HG02623 (cell line): ENCODE data around the gene LMF1.
"Not testable (repeated sequence)": the region's sequence is repeated elsewhere in the genome, so short reads cannot be mapped to it uniquely, and the experiment has no call there.

Experiments used
- ATAC-seq: cut with Tn5 transposase; IDR thresholded peaks from one replicate; pipeline ENCODE4 v1.9.1; 2021; ENCODE audit warnings: moderate library complexity; ENCODE audit not compliant: unreplicated experiment

Gene LMF1

DNA sequence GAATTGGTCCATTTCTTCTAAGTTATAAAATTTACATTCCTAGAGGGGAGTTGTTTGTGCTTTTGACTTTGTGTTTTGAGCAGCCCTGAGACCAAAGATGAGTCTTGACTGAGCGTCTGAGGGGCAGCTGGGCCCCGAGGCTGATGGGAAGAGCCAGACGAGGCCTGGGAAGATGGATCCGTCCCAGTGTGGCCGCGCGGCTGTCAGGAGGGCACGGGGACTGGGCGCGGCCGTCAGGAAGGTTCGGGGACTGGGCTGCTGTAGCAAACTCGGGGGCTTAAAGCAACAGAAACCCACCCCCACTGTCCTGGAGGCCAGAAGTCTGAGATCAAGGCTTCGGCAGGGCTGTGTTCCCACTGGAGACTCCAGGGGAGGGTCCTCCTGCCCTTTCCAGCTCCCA, 132.0 kb downstream of the LMF1 start:
- no peak for ATAC-seq

- ATAC-seq = not testable (repeated sequence)
Observed at GRCh38 chr16:836822-837221, 134.0 kb downstream of the LMF1 start.

GRCh38 chr16:836221-836620, 134.6 kb downstream of the LMF1 start:
- no peak for ATAC-seq

DNA sequence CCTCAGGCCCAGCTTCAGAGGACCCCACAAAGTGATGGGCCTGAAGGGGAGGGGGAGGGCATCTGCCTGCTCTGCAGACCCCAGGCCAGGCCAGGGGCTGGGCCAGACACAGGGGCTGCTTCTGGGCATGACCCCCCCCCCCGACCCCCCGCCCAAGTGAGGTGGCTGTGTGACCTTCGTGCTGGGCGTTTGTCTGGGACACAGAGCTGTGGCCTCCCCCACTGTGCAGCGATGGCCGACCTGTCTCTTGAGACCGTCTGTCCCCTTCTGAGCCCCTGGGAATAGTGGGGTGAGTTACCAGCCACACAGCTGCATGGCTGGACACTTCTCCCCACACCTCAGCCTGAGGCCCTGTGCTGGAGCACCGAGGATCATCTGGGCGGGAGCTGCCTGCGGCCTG, 135.4 kb downstream of the LMF1 start:
- no peak for ATAC-seq

DNA sequence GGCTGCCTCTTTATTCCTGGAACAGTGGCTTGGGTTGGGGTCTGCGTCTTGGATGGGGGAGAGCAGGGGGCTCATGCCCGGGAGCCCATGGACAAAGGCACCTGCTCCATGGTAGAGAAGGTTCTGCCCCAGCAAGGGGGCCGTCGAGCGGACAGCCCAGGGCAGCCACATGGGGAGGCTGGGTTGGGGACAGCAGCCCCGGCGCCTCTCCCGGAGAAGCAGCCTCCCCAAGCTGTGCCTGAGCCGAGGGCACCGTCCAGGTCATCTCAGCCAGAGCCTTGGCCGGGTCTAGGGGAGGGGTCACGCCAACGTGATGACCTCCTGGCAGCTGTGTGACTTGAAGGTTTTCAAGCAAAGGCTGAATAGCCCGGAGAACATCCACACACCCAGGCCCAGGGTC, 137.4 kb downstream of the LMF1 start:
- ATAC-seq = no peak

- ATAC-seq = no peak
Observed at GRCh38 chr16:832652-833336, 138.0 kb downstream of the LMF1 start.

DNA sequence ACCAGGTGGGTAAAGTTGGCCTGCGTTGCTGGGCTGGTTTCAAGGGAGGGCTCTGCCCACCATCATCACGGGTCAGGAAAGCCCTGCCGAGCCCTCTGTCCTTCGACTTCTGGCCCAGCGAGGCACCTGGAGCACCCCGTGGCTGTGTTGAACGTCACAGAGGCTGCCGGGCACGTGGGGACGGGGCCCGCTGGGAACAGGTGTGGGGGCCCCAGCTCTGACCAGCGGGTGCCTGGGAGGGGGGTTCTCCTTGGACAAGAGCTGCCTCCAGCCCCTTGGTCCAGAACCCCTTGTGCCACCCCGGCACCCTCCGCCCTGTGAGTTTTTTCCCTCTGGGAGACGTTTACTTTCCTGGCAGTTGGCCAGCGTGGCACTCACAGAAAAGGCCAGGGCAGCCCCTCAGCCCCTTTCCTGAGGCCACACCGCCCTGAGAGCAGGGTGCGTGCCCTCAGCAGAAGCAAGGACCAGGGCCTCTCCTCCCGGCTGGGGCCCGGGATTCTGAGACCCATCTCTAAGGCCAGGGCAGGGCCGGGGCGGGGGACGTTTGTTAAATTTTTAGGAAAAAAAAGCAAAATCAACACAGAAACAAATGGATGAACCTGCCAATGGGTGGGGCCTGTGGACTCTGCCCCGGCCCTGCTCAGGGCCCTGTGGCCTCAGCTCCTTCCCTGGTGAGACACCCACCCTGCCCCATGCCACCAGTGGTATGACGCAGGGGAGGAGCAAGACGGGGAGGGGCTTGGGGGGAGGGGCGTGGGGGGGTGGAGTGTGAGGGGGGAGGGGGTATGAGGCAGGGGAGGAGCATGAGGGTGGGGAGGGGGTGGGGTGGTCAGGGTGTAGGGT, 139.0 kb downstream of the LMF1 start:
- no peak for ATAC-seq

DNA sequence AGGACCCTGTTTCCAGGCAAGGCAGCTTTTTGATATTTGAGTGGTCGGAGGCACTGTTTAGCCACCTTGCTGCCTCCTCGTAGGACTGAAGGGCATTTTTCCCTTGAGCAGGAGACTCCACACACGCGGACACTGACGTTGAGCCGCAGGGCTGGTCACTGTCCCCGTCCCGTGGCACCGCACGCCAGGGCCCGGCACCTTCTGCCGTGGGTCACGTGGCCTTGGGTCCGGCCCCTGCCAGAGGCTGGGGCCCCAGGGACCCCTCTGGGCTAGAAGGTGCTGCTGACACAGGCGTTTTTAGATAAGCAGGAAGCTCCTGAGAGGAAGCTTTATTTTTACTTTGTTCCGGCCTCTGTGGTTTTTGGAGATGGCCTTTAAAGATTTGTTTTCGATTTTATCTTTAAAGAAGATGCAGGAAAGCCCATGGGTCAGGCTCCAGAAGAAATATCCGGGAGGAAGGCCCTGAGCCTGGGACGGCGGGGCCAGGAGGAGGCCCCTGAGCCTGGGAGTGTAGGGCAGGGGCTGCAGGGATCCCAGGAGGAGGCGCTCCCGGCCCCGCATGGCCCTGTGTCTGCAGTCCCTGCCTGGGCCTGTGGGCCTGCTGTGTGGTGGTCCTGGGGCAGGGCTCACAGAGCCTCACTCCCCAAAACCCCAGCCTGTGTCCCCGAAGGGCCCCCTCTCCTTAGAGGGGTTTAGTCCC, 139.8 kb downstream of the LMF1 start:
- ATAC-seq = no peak

GRCh38 chr16:830107-830870, 140.5 kb downstream of the LMF1 start:
- ATAC-seq = no peak

GRCh38 chr16:828891-829290, 141.9 kb downstream of the LMF1 start:
- ATAC-seq = no peak

- no peak for ATAC-seq
Observed at GRCh38 chr16:827513-827912, 143.3 kb downstream of the LMF1 start.

GRCh38 chr16:825341-826061, 145.3 kb downstream of the LMF1 start:
- ATAC-seq = no peak

- ATAC-seq = no peak
Observed at GRCh38 chr16:824601-825000, 146.2 kb downstream of the LMF1 start.

DNA sequence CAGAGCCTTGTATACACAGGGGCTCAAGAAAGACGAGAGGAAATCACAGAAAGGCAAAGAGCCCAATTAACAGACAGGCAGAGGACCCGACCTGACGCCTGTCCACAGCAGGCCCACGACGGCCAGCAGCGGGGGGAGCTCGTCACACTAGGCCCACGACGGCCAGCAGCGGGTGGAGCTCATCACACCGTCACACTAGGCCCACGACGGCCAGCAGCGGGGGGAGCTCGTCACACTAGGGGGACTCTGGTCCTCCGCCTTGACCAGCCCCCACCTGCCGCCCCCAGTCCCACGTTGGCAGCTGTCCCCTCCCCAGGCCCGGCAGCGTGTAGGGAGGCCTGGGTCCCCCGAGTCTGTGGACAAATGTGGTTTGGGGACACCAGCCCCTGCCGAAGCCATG, 146.6 kb downstream of the LMF1 start:
- no peak for ATAC-seq

DNA sequence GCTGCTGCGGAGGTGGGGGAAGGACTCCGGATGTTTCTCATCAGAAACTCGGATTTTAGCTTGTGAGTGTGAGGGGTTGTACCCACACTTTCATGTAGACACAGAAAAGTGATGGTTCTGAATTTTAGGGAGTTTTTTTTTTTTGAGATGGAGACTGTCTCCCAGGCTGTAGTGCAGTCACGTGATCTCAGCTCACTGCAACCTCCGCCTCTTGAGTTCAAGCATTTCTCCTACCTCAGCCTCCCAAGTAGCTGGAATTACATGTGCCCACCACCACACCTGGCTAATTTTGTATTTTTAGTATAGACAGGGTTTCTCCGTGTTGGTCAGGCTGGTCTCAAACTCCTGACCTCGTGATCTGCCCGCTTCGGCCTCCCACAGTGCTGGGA, 147.9 kb downstream of the LMF1 start:
- no peak for ATAC-seq

GRCh38 chr16:822174-822908, 148.4 kb downstream of the LMF1 start:
- no peak for ATAC-seq

GRCh38 chr16:821751-822150, 149.0 kb downstream of the LMF1 start:
- no peak for ATAC-seq

DNA sequence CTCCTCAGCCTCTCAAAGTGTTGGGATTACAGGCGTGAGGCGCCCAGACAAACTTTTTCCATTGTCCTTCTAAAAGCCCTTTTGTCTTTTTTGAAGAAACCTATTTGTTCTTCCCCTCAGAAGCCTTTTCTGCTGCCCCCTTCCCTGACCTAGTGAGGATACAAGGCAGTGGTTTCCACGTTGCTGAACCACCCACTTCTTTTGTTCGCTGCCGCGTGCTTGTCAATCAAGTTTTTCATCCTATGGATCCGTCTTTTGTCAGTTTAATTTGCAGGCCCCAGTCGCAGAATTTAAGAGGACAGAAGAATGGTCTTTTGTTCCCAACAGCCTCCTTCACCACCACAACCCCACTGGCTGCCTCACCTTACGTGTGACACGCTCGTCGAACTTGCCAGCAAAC, 150.0 kb downstream of the LMF1 start:
- ATAC-seq = no peak

DNA sequence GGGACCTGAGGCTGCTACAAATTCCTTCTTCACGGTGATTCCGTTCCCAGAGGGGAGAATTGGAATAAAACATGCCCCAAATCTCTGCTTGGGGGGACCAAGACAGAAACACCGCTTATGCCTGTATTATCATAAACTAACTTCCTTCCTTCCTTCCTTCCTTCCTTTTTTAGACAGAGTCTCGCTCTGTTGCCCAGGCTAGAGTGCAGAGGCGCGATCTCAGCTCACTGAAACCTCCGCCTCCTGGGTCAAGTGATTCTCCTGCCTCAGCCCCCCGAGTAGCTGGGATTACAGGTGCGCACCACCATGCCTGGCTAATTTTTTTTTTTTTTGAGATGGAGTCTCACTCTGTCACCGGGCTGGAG, 150.8 kb downstream of the LMF1 start:
- not testable (repeated sequence) for ATAC-seq
